Iris pigment epithelial cell (primary cell): ENCODE measurements around the gene ZNF581.

Experiments used
- DNase-seq: peaks from one replicate; pipeline ENCODE4 v3.0.0-alpha.2; 2011; ENCODE audit warnings: low read depth

ZNF581 gene

DNA sequence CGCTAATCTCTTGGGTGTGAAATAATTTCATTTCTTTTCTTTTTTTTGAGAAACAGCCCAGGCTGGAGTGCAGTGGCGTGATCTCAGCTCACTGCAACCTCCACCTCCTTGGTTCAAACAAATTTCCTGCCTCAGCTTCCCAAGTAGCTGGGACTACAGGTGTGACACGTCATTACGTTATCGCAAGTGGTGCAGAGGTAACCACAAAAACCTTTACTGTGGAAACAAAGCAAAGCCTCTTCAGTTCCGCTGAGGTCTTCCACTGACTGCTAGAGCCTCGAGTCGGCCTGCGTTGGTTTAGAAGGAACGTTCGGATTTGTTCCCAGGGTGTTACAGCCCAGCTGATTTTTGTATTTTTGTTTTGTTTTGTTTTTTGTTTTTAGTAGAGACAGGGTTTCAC is 17.1 kb upstream of the ZNF581 start:
- no peak for DNase-seq

DNA sequence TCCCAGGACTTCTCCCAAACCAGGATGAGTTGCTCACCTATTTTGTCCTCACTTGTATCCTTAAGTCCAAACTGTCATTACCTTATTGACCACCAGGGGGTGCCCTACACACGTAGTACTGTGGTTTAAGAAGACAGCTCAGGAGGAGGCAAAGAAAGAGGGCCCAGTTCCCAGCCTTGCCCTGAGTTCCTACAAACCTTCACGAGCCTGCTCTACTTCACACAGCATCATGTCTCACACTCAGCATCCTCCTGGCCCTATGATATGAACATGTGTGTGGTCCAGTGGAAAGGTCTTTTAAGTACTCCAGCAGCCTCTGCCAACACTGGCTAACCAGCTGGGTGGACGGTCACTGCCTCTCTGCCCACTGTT is 11.0 kb upstream of the ZNF581 start:
- peak; percentile 95 for DNase-seq

GRCh38 chr19:55633861-55634260 is 9.6 kb upstream of the ZNF581 start:
- no peak for DNase-seq

- no peak for DNase-seq
These were observed 8.1 kb upstream of the ZNF581 start for GRCh38 chr19:55635334-55635717.

GRCh38 chr19:55635856-55636440 is 7.5 kb upstream of the ZNF581 start:
- no peak for DNase-seq

GRCh38 chr19:55636723-55637122 is 6.7 kb upstream of the ZNF581 start:
- DNase-seq, result no peak

DNA sequence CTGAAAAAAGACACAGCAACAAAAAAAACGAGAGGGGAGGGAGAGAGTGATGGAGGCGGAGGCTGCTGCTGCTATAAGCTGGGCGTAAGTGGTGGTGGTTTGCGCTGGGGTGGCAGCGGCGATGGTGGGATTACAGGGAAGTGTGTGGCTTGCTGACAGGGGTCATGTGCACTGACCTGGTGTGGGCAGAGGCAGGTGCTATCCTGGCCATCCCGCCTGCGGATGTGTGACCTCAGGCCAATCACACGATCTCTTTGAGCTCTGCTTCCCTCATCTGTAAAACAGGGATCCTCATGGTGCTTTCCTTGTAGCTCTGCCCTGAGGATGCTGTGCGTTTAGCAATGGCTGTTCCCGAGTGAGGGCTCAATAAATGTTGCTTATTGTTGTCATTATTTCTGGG is 5.9 kb upstream of the ZNF581 start:
- DNase-seq, result no peak

GRCh38 chr19:55638864-55639359 is 4.5 kb upstream of the ZNF581 start:
- DNase-seq, result no peak

GRCh38 chr19:55640043-55640576 is 3.3 kb upstream of the ZNF581 start:
- peak; percentile 86 for DNase-seq

- DNase-seq, result peak; percentile 93
These were observed 2.6 kb upstream of the ZNF581 start, which contains the start of gene ZNF580 for GRCh38 chr19:55640577-55641425. ZNF580 (plus strand) TSS chr19:55641002; CDS start chr19:55642509, 1,507 bp downstream.

GRCh38 chr19:55641426-55642152 is 1.9 kb upstream of the ZNF581 start:
- DNase-seq, result peak; percentile 49

DNA sequence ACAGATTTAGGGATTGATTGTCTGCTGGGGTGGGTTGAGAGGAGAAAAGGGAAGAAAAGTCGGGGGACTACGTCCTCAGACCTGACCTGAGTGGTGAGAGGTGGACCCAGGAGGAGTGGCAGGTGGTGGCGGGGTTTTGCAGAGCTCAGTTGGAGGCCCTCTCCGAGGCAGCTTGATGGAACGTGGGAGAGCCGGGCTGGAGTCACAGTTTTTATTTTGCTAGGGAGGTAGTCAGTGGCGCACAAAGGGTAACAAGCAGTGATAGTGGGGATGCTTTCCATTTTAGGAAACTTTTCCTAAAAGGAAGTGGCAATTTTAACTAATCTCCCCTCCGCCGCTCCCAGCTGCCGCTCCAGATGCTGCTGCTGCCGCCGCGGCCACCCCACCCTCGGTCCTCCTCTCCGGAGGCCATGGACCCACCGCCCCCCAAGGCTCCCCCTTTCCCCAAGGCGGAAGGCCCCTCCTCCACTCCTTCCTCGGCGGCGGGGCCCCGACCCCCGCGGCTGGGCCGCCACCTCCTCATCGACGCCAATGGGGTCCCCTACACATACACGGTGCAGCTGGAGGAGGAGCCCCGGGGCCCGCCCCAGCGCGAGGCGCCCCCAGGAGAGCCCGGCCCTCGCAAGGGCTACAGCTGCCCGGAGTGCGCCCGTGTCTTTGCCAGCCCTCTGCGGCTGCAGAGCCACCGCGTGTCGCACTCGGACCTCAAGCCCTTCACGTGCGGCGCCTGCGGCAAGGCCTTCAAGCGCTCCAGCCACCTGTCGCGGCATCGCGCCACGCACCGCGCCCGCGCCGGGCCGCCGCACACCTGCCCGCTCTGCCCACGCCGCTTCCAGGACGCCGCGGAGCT is 1.1 kb upstream of the ZNF581 start:
- DNase-seq, result peak; percentile 51

- DNase-seq, result no peak
These were observed 383 bp downstream of the ZNF581 start for GRCh38 chr19:55643887-55644176.

- DNase-seq, result no peak
These were observed 863 bp downstream of the ZNF581 start for GRCh38 chr19:55644191-55644833.

DNA sequence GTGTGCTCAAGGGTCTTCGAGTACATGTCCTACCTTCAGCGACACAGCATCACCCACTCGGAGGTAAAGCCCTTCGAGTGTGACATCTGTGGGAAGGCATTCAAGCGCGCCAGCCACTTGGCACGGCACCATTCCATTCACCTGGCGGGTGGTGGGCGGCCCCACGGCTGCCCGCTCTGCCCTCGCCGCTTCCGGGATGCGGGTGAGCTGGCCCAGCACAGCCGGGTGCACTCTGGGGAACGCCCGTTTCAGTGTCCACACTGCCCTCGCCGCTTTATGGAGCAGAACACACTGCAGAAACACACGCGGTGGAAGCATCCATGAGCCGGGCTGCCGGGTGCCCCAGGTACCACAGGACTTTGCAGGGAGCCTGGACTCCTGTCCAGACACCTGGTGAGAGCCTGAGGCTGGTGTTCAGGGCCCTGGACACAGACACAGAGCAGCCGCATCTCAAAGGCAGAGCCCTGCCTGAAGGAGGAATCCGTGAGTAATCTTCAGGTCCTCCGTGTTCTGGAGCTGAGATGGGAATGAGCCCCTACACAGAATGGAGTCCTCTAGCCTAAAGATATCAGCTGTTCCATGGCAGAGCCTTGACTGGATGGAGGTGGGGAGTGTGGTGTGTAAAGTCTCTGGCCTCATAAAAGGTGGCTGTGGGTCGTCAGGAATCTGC is 1.5 kb downstream of the ZNF581 start:
- no peak for DNase-seq

GRCh38 chr19:55645512-55645881 is 2.0 kb downstream of the ZNF581 start:
- no peak for DNase-seq

DNA sequence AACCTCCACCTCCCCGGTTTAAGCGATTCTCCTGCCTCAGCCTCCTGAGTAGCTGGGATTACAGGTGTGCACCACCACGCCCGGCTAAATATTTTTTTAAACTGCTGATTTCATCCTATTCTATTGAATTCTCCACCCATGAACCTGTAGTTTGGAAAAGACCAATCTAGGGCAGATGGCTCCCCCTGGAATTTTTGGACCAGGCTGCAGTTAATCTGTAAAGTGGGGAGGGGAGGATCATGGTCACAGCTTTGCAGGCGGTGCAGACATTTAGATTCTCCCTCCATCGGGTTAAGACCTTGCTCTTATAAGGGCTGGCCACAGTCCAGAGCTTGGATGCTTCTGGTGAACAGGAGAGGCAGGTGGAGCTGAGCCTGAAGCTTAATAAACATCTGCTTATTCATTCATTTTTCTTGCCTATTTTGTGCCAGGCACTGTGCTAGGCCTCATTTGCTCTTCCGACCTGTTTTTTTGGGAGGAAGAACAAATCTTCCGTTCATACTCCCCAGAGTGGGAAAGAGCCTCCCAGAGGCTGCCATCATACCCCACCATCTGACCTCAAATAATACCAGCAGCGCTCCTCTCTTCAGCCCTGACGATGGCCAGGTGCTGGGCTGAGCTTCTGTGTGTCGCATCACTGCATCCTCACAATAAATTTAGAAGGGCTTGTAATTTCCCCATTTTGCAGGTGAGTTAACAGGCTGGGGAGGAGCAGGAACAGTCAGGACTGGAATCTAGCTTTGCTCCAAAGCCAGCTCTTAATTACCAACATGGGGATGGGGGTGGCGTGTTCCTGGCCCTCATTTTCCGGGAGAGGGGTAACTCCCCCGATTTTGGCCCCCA is 3.7 kb downstream of the ZNF581 start:
- no peak for DNase-seq

GRCh38 chr19:55647732-55648584 is 4.5 kb downstream of the ZNF581 start, which contains the start of gene CCDC106:
CCDC106 (plus strand) TSS chr19:55648212; CDS start chr19:55649047, 835 bp downstream.
- peak; percentile 78 for DNase-seq
